Neural cell (in vitro differentiated cells): Measurements from ENCODE around the gene PTPRD. TPM values are rescaled to one million over a fixed set of nuclear protein-coding genes. Genes with fewer than 3 reads are reported as not detected.
A peak's percentile ranks its signal among the peaks of the same experiment; 100 is the strongest.

ENCODE experiments used
- H2AFZ ChIP-seq: fragments of 200-600, 300-800 bp; sonication (generic), shearing (Covaris generic); 2 replicates; pipeline ENCODE4 v1.6.0; 2014; ENCODE audit warnings: low read depth, mild to moderate bottlenecking, antibody characterized with exemption, low read length, moderate library complexity
- H3F3A ChIP-seq: fragments of 200-600 bp; shearing (Covaris generic); 2 replicates; pipeline ENCODE4 v1.6.1; 2016; ENCODE audit warnings: mild to moderate bottlenecking, moderate library complexity, mixed read lengths, antibody characterized with exemption, low read length; ENCODE audit not compliant: insufficient read depth, poor library complexity, severe bottlenecking
- H3K27ac ChIP-seq: fragments of 200-600, 300-800 bp; sonication (generic), shearing (Covaris generic); 2 replicates; pipeline ENCODE4 v1.5.1; 2014; ENCODE audit warnings: mild to moderate bottlenecking, low read length, moderate library complexity
- H3K27me3 ChIP-seq: fragments of 300-800, 200-600 bp; sonication (generic), shearing (Covaris generic); 2 replicates; pipeline ENCODE4 v1.6.0; 2014; ENCODE audit warnings: mild to moderate bottlenecking, low read depth, low read length, moderate library complexity; ENCODE audit not compliant: insufficient read depth
- H3K36me3 ChIP-seq: fragments of 300-800, 200-600 bp; sonication (generic), shearing (Covaris generic); 2 replicates; pipeline ENCODE4 v1.5.1; 2014; ENCODE audit warnings: mild to moderate bottlenecking, antibody characterized with exemption, low read length, moderate library complexity; ENCODE audit not compliant: insufficient read depth
- H3K4me2 ChIP-seq: fragments of 300-800, 200-600 bp; sonication (generic), shearing (Covaris generic); 2 replicates; pipeline ENCODE4 v1.6.0; 2014; ENCODE audit warnings: mild to moderate bottlenecking, low read length
- H3K4me3 ChIP-seq: fragments of 300-800, 200-600 bp; sonication (generic), shearing (Covaris generic); 2 replicates; pipeline ENCODE4 v1.5.1; 2014; ENCODE audit warnings: mild to moderate bottlenecking, low read length, moderate library complexity
- H3K79me2 ChIP-seq: fragments of 200-600 bp; shearing (Covaris generic); replicated peaks from 2 replicates; pipeline ENCODE4 v1.6.0; 2014; ENCODE audit warnings: mild to moderate bottlenecking, low read length, moderate library complexity; ENCODE audit not compliant: insufficient read depth
- H3K9ac ChIP-seq: fragments of 300-800, 200-600 bp; sonication (generic), shearing (Covaris generic); 2 replicates; pipeline ENCODE4 v1.6.1; 2016; ENCODE audit warnings: mild to moderate bottlenecking, low read length, mixed read lengths
- H3K9me2 ChIP-seq: fragments of 200-600 bp; shearing (Covaris generic); 2 replicates; pipeline ENCODE4 v1.6.1; 2016; ENCODE audit warnings: mild to moderate bottlenecking, low read length, mixed read lengths; ENCODE audit not compliant: insufficient read depth
- H3K9me3 ChIP-seq: fragments of 200-600, 300-800 bp; sonication (generic), shearing (Covaris generic); 2 replicates; pipeline ENCODE4 v1.6.1; 2016; ENCODE audit warnings: mild to moderate bottlenecking, mixed run types, low read length, moderate library complexity, mixed read lengths
- H4K20me1 ChIP-seq: fragments of 200-600 bp; shearing (Covaris generic); 2 replicates; pipeline ENCODE4 v1.6.1; 2016; ENCODE audit warnings: mild to moderate bottlenecking, mixed run types; ENCODE audit not compliant: insufficient read depth
- CTCF ChIP-seq: fragments of 450-650 bp; IDR thresholded peaks from 2 replicates; pipeline ENCODE4 v1.5.1; 2014; ENCODE audit warnings: antibody characterized with exemption, mild to moderate bottlenecking, moderate library complexity; ENCODE audit not compliant: poor library complexity, severe bottlenecking
- EP300 ChIP-seq: fragments of 450-650 bp; conservative IDR thresholded peaks from 2 replicates; pipeline ENCODE4 v1.6.1; 2014; ENCODE audit warnings: antibody characterized with exemption, mild to moderate bottlenecking, moderate library complexity; ENCODE audit not compliant: poor library complexity, severe bottlenecking
- EZH2 ChIP-seq: fragments of 200-600, 300-800 bp; shearing (Covaris generic), sonication (generic); IDR thresholded peaks from 2 replicates; pipeline ENCODE4 v1.6.1; 2014; ENCODE audit warnings: antibody characterized with exemption, low read length, borderline replicate concordance, mild to moderate bottlenecking; ENCODE audit not compliant: insufficient read depth, poor library complexity, severe bottlenecking
- MXI1 ChIP-seq: fragments of 450-650 bp; conservative IDR thresholded peaks from 2 replicates; pipeline ENCODE4 v1.6.1; 2014; ENCODE audit warnings: antibody characterized with exemption, mild to moderate bottlenecking; ENCODE audit not compliant: poor library complexity, severe bottlenecking
- POLR2AphosphoS5 ChIP-seq: IDR thresholded peaks from 2 replicates; pipeline ENCODE4 v1.6.1; 2012
- RAD21 ChIP-seq: fragments of 450-650 bp; conservative IDR thresholded peaks from 2 replicates; pipeline ENCODE4 v1.6.1; 2014; ENCODE audit warnings: antibody characterized with exemption, mild to moderate bottlenecking, moderate library complexity
- REST ChIP-seq: IDR thresholded peaks from 2 replicates; pipeline ENCODE4 v1.6.1; 2012; ENCODE audit warnings: borderline replicate concordance
- SMC3 ChIP-seq: fragments of 450-650 bp; conservative IDR thresholded peaks from 2 replicates; pipeline ENCODE4 v1.6.1; 2014; ENCODE audit warnings: antibody characterized with exemption, mild to moderate bottlenecking, moderate library complexity; ENCODE audit not compliant: poor library complexity
- TAF1 ChIP-seq: IDR thresholded peaks from 2 replicates; pipeline ENCODE4 v1.6.1; 2012; ENCODE audit warnings: low read depth
- polyA plus RNA-seq: library from polyadenylated mRNA; depleted of rRNA; stranded (reverse); fragments of >200 nt; gene quantifications from 2 replicates; pipeline ENCODE4 v1.2.3, GENCODE V29; 2014

Gene PTPRD
- polyA plus RNA-seq, 1 donor from 2014 or later: 143 TPM

GRCh38 chr9:8570776-8571175, 2042.0 kb downstream of the PTPRD start:
- no peak overlapping the region for H3K27ac ChIP-seq
- H3K9me3 ChIP-seq: no peaks in the 10 kb centered on the region
- no peaks in the 10 kb centered on the region for H3K27me3 ChIP-seq
- H4K20me1 ChIP-seq: no peaks in the 10 kb centered on the region
- peaks cover 3% of the 10 kb centered on the region for H3F3A ChIP-seq
- TF ChIP-seq SMC3 (no peak), TAF1 (no peak), EZH2 (no peak), POLR2AphosphoS5 (no peak), MXI1 (no peak), CTCF (no peak), REST (no peak), RAD21 (no peak)
- no peak overlapping the region for H3K4me3 ChIP-seq
- no peak overlapping the region for H3K9ac ChIP-seq
- peak overlapping the region; percentile 12 for H3K4me2 ChIP-seq
- peaks cover 19% of the 10 kb centered on the region for H3K79me2 ChIP-seq
- no peak overlapping the region for H2AFZ ChIP-seq
- no peaks in the 10 kb centered on the region for H3K9me2 ChIP-seq
- H3K36me3 ChIP-seq: no peaks in the 10 kb centered on the region

GRCh38 chr9:8569823-8570222, 2043.0 kb downstream of the PTPRD start:
- Histone ChIP-seq H3K27ac (no peak overlapping the region), H3K4me2 (peak overlapping the region; percentile 12), H3K9me2 (no peaks in the 10 kb centered on the region), H3K4me3 (no peak overlapping the region), H3K9ac (no peak overlapping the region), H3K27me3 (no peaks in the 10 kb centered on the region), H3K36me3 (no peaks in the 10 kb centered on the region), H3K9me3 (no peaks in the 10 kb centered on the region), H2AFZ (no peak overlapping the region), H4K20me1 (no peaks in the 10 kb centered on the region), H3K79me2 (peaks cover 19% of the 10 kb centered on the region), H3F3A (peaks cover 3% of the 10 kb centered on the region)
- TF ChIP-seq RAD21 (no peak), POLR2AphosphoS5 (no peak), EZH2 (no peak), TAF1 (no peak), SMC3 (no peak), MXI1 (no peak), REST (no peak), CTCF (no peak), EP300 (no peak)
